ENCODE results near the gene HSPA1B. TPM values are rescaled to one million over a fixed set of nuclear protein-coding genes. Genes with fewer than 3 reads are reported as not detected.
"Not testable (repeated sequence)": the region's sequence is repeated elsewhere in the genome, so short reads cannot be mapped to it uniquely, and the experiment has no call there.

Gene HSPA1B
- total RNA-seq, 1 experiment from 2014 or later = 214 TPM

DNA sequence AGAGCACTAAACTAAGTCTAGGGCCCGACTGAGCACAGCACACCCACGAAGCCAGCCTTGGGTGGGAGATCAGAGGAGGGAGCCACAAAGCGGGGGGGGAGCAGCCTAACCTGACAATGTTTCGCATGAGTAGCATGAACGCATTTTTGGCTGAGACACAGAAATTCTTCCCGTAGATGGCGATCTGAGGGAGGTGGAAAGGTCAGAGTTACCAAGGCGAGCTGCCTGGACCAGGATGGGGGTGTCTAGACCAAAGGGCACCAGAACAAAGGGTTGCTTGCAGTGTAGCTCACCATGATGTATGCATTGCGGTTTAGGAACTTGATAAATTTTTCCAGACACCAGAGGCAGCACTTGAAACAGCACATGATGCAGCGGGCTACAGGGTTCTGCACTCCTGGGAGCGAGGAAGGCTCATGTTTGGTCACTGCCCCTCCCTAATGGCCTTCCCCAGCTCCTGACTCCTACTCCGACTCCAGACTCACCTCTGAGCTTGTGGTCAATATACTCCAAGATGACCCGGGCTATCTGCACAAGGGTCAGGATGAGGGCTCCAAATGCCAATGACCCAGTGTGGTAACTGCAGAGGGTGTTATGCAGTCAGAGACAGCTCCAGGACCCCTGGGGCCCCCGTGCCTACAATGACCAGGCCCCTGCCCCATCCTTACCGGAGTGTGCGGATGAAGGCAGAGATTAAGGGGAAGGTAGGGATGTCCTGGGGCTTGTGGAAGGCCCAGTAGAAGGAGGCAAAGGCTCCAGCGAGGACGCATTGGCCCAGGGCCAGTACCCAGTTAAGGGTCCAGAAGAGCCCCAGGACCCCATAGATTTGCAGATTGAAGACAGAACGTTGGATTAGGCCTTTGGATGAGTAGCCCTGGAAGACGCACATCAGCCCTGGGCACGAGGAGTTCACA, 37.9 kb downstream of the HSPA1B start:
- POLR2A ChIA-PET = no interaction called here
- Histone ChIP-seq H3K27ac (ENCODE audit: low read depth, low read length) (no peak overlapping the region), H3K9me2 (ENCODE audit: insufficient read depth) (no peaks in the 10 kb centered on the region), H3K27me3 (ENCODE audit: insufficient read depth, low read length) (no peaks in the 10 kb centered on the region), H3K9me3 (ENCODE audit: control insufficient read depth in 1 of 2, insufficient read depth in 1 of 2, low read depth in 1 of 2, low read length in 2 of 2) (no peaks in the 10 kb centered on the region), H3K4me2 (ENCODE audit: low read length) (peak overlapping the region; percentile 95; the same call in 1 of the 2 replicates), H3K79me2 (ENCODE audit: insufficient read depth, low read length) (no peaks in the 10 kb centered on the region), H4K20me1 (ENCODE audit: insufficient read depth) (no peaks in the 10 kb centered on the region), H3K4me3 (replicated peaks in 1 of 2; ENCODE audit: low read depth in 1 of 2, low read length in 2 of 2) (no peak overlapping the region), H2AFZ (ENCODE audit: low read depth, low read length, poor library complexity, severe bottlenecking) (no peak overlapping the region), H3K36me3 (ENCODE audit: control insufficient read depth in 1 of 2, insufficient read depth in 2 of 2, low read length in 2 of 2) (no peaks in the 10 kb centered on the region), H3K4me1 (ENCODE audit: control insufficient read depth in 1 of 2, insufficient read depth in 2 of 2, low read length in 2 of 2) (peaks cover 0 to 34% of the 10 kb centered on the region in 2 experiments; a peak in 3 of 4 replicates), H3K9ac (ENCODE audit: low read length) (no peak overlapping the region)
- intact Hi-C loops (cut with micrococcal nuclease) = no loop called here
- no peak for DNase-seq (ENCODE audit: low read depth, low spot score)
- no peak for TF ChIP-seq POLR2AphosphoS5 (IDR thresholded peaks at IDR 0.05; ENCODE audit: low read depth, low read length)
- TF ChIP-seq EGR1 (IDR thresholded peaks at IDR 0.05; ENCODE audit: low read depth) = no peak
- TF ChIP-seq, protein P1, sequence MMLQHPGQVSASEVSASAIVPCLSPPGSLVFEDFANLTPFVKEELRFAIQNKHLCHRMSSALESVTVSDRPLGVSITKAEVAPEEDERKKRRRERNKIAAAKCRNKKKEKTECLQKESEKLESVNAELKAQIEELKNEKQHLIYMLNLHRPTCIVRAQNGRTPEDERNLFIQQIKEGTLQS (IDR thresholded peaks at IDR 0.05) = no peak
- TF ChIP-seq EZH2 (IDR thresholded peaks at IDR 0.05) = no peak
- TF ChIP-seq ZFX (IDR thresholded peaks at IDR 0.05) = no peak
- no peak for TF ChIP-seq POLR2A (IDR thresholded peaks at IDR 0.05; ENCODE audit: borderline replicate concordance, extremely low read depth, insufficient read depth, insufficient read length)
- TF ChIP-seq, protein P2, sequence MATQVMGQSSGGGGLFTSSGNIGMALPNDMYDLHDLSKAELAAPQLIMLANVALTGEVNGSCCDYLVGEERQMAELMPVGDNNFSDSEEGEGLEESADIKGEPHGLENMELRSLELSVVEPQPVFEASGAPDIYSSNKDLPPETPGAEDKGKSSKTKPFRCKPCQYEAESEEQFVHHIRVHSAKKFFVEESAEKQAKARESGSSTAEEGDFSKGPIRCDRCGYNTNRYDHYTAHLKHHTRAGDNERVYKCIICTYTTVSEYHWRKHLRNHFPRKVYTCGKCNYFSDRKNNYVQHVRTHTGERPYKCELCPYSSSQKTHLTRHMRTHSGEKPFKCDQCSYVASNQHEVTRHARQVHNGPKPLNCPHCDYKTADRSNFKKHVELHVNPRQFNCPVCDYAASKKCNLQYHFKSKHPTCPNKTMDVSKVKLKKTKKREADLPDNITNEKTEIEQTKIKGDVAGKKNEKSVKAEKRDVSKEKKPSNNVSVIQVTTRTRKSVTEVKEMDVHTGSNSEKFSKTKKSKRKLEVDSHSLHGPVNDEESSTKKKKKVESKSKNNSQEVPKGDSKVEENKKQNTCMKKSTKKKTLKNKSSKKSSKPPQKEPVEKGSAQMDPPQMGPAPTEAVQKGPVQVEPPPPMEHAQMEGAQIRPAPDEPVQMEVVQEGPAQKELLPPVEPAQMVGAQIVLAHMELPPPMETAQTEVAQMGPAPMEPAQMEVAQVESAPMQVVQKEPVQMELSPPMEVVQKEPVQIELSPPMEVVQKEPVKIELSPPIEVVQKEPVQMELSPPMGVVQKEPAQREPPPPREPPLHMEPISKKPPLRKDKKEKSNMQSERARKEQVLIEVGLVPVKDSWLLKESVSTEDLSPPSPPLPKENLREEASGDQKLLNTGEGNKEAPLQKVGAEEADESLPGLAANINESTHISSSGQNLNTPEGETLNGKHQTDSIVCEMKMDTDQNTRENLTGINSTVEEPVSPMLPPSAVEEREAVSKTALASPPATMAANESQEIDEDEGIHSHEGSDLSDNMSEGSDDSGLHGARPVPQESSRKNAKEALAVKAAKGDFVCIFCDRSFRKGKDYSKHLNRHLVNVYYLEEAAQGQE (IDR thresholded peaks at IDR 0.05; ENCODE audit: low read depth) = no peak
- TF ChIP-seq YY1 (IDR thresholded peaks at IDR 0.05; ENCODE audit: extremely low read depth, insufficient replicate concordance, low read depth, low read length) = no peak
- TF ChIP-seq SIN3A (IDR thresholded peaks at IDR 0.05; ENCODE audit: low read depth) = no peak
- TF ChIP-seq TCF7L2 (IDR thresholded peaks at IDR 0.05; ENCODE audit: borderline replicate concordance, extremely low read depth, insufficient read depth, insufficient read length) = no peak
- TF ChIP-seq EZH2phosphoT487 (IDR thresholded peaks at IDR 0.05; ENCODE audit: borderline replicate concordance) = no peak
- RAD21 ChIA-PET (ENCODE audit: low non-redundant PET in 1 of 2, low total read pairs in 2 of 2, uncharacterized antibody in 2 of 2, unreplicated experiment in 2 of 2) = no interaction called here
- CTCF ChIA-PET = no interaction called here
- ATAC-seq = no peak
- no TSS peak for BruUV-seq (replicated peaks)

DNA sequence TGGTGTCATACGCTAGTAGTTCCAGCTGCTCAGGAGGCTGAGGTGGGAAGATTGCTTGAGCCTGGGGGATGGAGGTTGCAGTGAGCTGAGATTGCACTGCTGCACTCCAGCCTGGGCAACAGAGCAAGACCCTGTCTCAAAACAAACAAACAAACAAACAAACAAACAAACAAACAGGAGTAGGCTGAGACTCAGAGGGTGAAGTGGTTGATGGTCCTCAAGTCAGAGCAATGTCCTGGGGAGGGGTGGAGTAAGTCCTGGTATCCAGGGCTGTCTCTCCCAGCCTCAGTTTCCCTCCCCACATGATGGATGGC, 41.1 kb downstream of the HSPA1B start:
- BruUV-seq (replicated peaks); H3K36me3 ChIP-seq (ENCODE audit: control insufficient read depth in 1 of 2, insufficient read depth in 2 of 2, low read length in 2 of 2); DNase-seq (ENCODE audit: low read depth, low spot score); H3K79me2 ChIP-seq (ENCODE audit: insufficient read depth, low read length); intact Hi-C loops (cut with micrococcal nuclease); H3K27me3 ChIP-seq (ENCODE audit: insufficient read depth, low read length); H2AFZ ChIP-seq (ENCODE audit: low read depth, low read length, poor library complexity, severe bottlenecking); H3K9me3 ChIP-seq (ENCODE audit: control insufficient read depth in 1 of 2, insufficient read depth in 1 of 2, low read depth in 1 of 2, low read length in 2 of 2); ATAC-seq; CTCF ChIA-PET; H3K9ac ChIP-seq (ENCODE audit: low read length); H3K4me2 ChIP-seq (ENCODE audit: low read length); RAD21 ChIA-PET (ENCODE audit: low non-redundant PET in 1 of 2, low total read pairs in 2 of 2, uncharacterized antibody in 2 of 2, unreplicated experiment in 2 of 2); H3K27ac ChIP-seq (ENCODE audit: low read depth, low read length); POLR2A ChIA-PET; H3K9me2 ChIP-seq (ENCODE audit: insufficient read depth); H3K4me3 ChIP-seq (replicated peaks in 1 of 2; ENCODE audit: low read depth in 1 of 2, low read length in 2 of 2); H4K20me1 ChIP-seq (ENCODE audit: insufficient read depth): not testable (repeated sequence)
- peaks cover 6 to 24% of the 10 kb centered on the region in 2 experiments for H3K4me1 ChIP-seq (ENCODE audit: control insufficient read depth in 1 of 2, insufficient read depth in 2 of 2, low read length in 2 of 2)
